GM18499 (cell line): ENCODE results near the gene C18orf32.
A peak's percentile ranks its signal among the peaks of the same experiment; 100 is the strongest.
"Not testable (repeated sequence)": the region's sequence is repeated elsewhere in the genome, so short reads cannot be mapped to it uniquely, and the experiment has no call there.

Experiments
- ATAC-seq: cut with Tn5 transposase; IDR thresholded peaks from one replicate; pipeline ENCODE4 v1.9.1; 2021; ENCODE audit warnings: moderate number of reproducible peaks; ENCODE audit not compliant: insufficient read depth, unreplicated experiment

The C18orf32 gene

GRCh38 chr18:49486953-49487710, at the start of gene C18orf32:
Gene C18orf32, minus strand, starts transcription at chr18:49487234. Its CDS starts 3,486 bp downstream, at chr18:49483748.
- ATAC-seq, result peak; percentile 71

- ATAC-seq, result no peak
Measured at GRCh38 chr18:49534846-49535601, 48.0 kb upstream of the C18orf32 start.

- ATAC-seq, result no peak
Measured at GRCh38 chr18:49531678-49532153, 44.7 kb upstream of the C18orf32 start.

- no peak for ATAC-seq
Measured at GRCh38 chr18:49529596-49529995, 42.6 kb upstream of the C18orf32 start.

- no peak for ATAC-seq
Measured at GRCh38 chr18:49527631-49528327, 40.7 kb upstream of the C18orf32 start.

- no peak for ATAC-seq
Measured at GRCh38 chr18:49525981-49526380, 38.9 kb upstream of the C18orf32 start.

GRCh38 chr18:49524951-49525350, 37.9 kb upstream of the C18orf32 start:
- ATAC-seq, result no peak

GRCh38 chr18:49524349-49524748, 37.3 kb upstream of the C18orf32 start:
- ATAC-seq, result no peak

- not testable (repeated sequence) for ATAC-seq
Measured at GRCh38 chr18:49523580-49524093, 36.6 kb upstream of the C18orf32 start.

GRCh38 chr18:49521216-49521835, 34.3 kb upstream of the C18orf32 start:
- ATAC-seq, result no peak

- ATAC-seq, result no peak
Measured at GRCh38 chr18:49520661-49521145, 33.7 kb upstream of the C18orf32 start.

GRCh38 chr18:49519101-49519971, 32.3 kb upstream of the C18orf32 start:
- ATAC-seq, result no peak

GRCh38 chr18:49517483-49517882, 30.4 kb upstream of the C18orf32 start:
- no peak for ATAC-seq

GRCh38 chr18:49515516-49515915, 28.5 kb upstream of the C18orf32 start:
- no peak for ATAC-seq

GRCh38 chr18:49515003-49515402, 28.0 kb upstream of the C18orf32 start:
- not testable (repeated sequence) for ATAC-seq

- no peak for ATAC-seq
Measured at GRCh38 chr18:49514577-49514976, 27.5 kb upstream of the C18orf32 start.

GRCh38 chr18:49512876-49513275, 25.8 kb upstream of the C18orf32 start:
- ATAC-seq, result not testable (repeated sequence)

GRCh38 chr18:49510393-49511115, 23.5 kb upstream of the C18orf32 start:
- no peak for ATAC-seq
